Thymus (tissue), 11 donors: ENCODE results near the gene NT5DC1. TPM values are rescaled to one million over a fixed set of nuclear protein-coding genes. Genes with fewer than 3 reads are reported as not detected.

Experiments used
- DNase-seq, 9 donors: peaks; one replicate each; pipeline ENCODE4 v3.0.0-alpha.2; 2013; ENCODE audit warnings: low spot score in 9 of 9, low read depth in 6 of 9, missing footprints in 1 of 9
- H3K27ac ChIP-seq, 2 donors: one replicate each; pipeline ENCODE4 v1.5.1; 2013; ENCODE audit warnings: control low read depth in 1 of 2, low read depth in 1 of 2, low read length in 1 of 2, mild to moderate bottlenecking in 1 of 2, moderate library complexity in 1 of 2
- H3K27me3 ChIP-seq, 2 donors: one replicate each; pipeline ENCODE4 v1.5.1; 2013; ENCODE audit warnings: low read length in 1 of 2; ENCODE audit not compliant: control insufficient read depth in 2 of 2, insufficient read depth in 1 of 2
- H3K36me3 ChIP-seq, 2 donors: one replicate each; pipeline ENCODE4 v1.5.1; 2013; ENCODE audit warnings: low read length in 1 of 2, mild to moderate bottlenecking in 1 of 2, moderate library complexity in 1 of 2; ENCODE audit not compliant: control insufficient read depth in 2 of 2, insufficient read depth in 2 of 2
- H3K4me1 ChIP-seq, 2 donors: one replicate each; pipeline ENCODE4 v1.5.1; 2013; ENCODE audit warnings: low read length in 2 of 2; ENCODE audit not compliant: control insufficient read depth in 2 of 2, insufficient read depth in 2 of 2
- H3K4me3 ChIP-seq, 2 donors: one replicate each; pipeline ENCODE4 v1.5.1; 2013; ENCODE audit warnings: low read length in 2 of 2, control low read depth in 1 of 2, mild to moderate bottlenecking in 1 of 2
- H3K9me3 ChIP-seq, 2 donors: one replicate each; pipeline ENCODE4 v1.5.1; 2013; ENCODE audit warnings: low read length in 1 of 2, mild to moderate bottlenecking in 1 of 2; ENCODE audit not compliant: control insufficient read depth in 2 of 2, insufficient read depth in 1 of 2
- WGBS: extraction: QIAGEN DNeasy Blood & Tissue Kit; methylation state at CpG from one replicate; pipeline ENCODE4 v1.1.7; 2013; 5-methylcytosine and 5-hydroxymethylcytosine counted together
- polyA plus RNA-seq: library from polyadenylated mRNA; stranded (reverse); fragments of 200-250 nt; gene quantifications from one replicate; pipeline ENCODE4 v1.2.3, GENCODE V29; 2013
- total RNA-seq: library from RNA; stranded (reverse); fragments of 120-200 nt; gene quantifications from one replicate; pipeline ENCODE4 v1.2.4, GENCODE V29; 2013
- donor health status: healthy.

NT5DC1 gene
- total and polyA plus RNA-seq, 2 donors = 14.1 to 15.6 TPM

DNA sequence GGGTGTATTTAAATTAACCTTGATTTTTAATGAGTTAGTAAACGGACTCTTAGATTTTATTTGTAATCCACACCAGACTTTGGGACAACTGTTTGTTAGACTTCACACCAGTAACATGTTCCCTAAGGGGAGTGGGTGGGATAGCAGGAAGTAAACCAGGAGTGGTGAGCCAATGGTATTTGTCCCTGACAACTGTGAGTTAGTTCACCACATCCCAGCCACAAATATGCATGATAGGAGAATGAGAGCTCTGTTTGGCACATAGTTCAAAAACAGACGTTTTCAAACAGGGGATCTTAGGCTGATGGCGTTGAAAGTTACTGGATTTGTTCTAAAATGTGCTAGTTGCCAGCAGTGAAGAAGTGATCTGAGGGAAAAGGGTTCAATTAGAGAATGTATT lies 44.0 kb downstream of the NT5DC1 start:
- no peak for DNase-seq
- Histone ChIP-seq H3K36me3 (no peaks in the 10 kb centered on the region), H3K9me3 (no peaks in the 10 kb centered on the region), H3K27me3 (no peaks in the 10 kb centered on the region), H3K27ac (no peak overlapping the region), H3K4me3 (no peak overlapping the region), H3K4me1 (no peaks in the 10 kb centered on the region)
- WGBS = 93% methylated on average over 3 of the region's 3 CpGs

GRCh38 chr6:116145803-116146675 lies 45.4 kb downstream of the NT5DC1 start:
- DNase-seq = no peak
- 95% methylated on average over 4 of the region's 4 CpGs for WGBS

DNA sequence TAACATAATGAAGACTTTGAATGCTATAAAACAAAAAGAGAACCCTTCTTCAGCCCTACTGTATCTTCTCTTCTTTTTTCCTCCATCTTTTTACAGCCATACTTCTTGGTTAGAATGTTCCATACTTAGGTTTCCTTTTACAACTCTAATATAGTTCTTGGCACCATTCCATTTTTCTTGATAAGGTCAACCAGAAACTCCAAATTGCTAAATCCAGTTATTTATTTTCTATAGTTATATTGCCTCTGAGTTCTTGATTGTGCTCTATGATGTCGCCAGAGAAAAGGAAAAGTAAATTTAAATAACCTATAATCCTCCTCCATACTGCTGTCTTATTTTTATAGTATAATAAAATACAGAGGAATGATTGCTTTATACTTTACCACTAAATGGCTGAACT lies 52.0 kb downstream of the NT5DC1 start:
- H3K9me3 ChIP-seq = no peaks in the 10 kb centered on the region
- 97% methylated on average over 1 of the region's 1 CpG for WGBS
- no peak overlapping the region for H3K27ac ChIP-seq
- H3K36me3 ChIP-seq = no peaks in the 10 kb centered on the region
- DNase-seq = no peak
- H3K27me3 ChIP-seq = no peaks in the 10 kb centered on the region
- no peaks in the 10 kb centered on the region for H3K4me1 ChIP-seq
- no peak overlapping the region for H3K4me3 ChIP-seq

More at GRCh38 chr6:116145803-116146675, 45.4 kb downstream of the NT5DC1 start:
- no peaks in the 10 kb centered on the region for H3K4me1 ChIP-seq
- H3K27ac ChIP-seq = no peak overlapping the region
- H3K9me3 ChIP-seq = no peaks in the 10 kb centered on the region
- H3K27me3 ChIP-seq = no peaks in the 10 kb centered on the region
- H3K36me3 ChIP-seq = no peaks in the 10 kb centered on the region
- no peak overlapping the region for H3K4me3 ChIP-seq

DNA sequence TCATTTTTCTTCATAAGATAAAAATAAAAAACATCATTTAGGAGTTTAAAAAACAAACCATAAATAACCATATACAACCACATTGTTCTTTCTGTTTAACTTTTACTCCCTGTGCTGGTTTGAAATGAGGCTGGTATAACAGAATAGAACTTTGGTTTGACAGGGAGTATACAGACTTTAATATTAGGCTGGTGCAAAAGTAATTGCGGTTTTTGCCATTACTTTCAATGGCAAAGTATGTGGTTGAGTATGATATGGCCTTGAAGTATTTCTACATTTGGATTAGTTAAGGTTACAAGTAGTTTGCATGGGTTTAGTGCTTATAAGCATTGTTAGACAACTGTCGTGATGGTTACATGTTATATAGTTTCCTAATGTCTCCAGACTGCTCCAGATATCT lies 54.2 kb downstream of the NT5DC1 start:
- no peaks in the 10 kb centered on the region for H3K4me1 ChIP-seq
- H3K27me3 ChIP-seq = no peaks in the 10 kb centered on the region
- no peaks in the 10 kb centered on the region for H3K36me3 ChIP-seq
- H3K9me3 ChIP-seq = no peaks in the 10 kb centered on the region
- WGBS = 98% methylated on average over 2 of the region's 2 CpGs
- DNase-seq = no peak
- no peak overlapping the region for H3K27ac ChIP-seq
- no peak overlapping the region for H3K4me3 ChIP-seq

DNA sequence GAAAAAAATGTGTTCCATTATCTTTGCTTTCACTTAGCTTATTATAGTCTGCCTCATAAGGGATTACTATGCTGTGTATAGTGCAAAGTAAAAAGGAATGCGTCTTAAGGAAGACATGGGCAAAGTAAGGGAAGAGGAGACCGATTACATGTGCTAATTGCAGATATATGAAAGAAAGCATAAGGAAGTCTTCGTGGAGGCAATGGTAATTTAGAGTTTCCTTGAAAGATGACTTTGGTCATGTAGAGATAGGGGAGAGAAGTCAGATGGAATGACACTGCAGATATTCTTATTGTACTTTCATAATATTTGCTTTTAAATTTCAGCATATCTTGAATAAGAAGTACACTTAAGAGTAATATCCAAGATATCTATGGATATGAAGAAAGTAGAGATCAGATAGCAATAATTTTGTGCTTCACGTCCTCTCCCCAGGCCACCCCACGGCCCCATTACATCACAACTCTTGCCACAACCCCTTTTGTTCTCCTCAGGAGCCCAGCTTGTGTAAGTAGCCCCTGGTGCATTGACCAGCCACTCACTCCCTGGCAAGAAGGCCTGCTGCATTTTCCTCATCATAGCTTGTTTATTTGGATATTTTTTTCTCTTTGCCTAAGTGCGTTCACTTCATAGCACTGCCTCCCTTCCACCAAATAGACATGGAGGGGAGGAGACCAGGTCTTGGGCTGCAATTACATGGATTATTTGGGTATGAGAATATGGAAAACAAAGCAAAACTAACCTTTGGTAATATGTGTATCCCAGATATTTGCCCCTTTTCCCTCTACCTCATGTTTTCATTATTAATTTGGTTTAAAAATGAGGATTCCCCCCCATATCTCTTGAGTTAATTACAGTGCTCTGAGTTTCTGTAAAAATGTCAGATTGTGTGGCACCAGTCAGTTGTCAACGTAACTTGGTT lies 56.0 kb downstream of the NT5DC1 start:
- no peaks in the 10 kb centered on the region for H3K36me3 ChIP-seq
- DNase-seq = no peak
- H3K27me3 ChIP-seq = no peaks in the 10 kb centered on the region
- H3K9me3 ChIP-seq = no peaks in the 10 kb centered on the region
- no peak overlapping the region for H3K27ac ChIP-seq
- H3K4me3 ChIP-seq = no peak overlapping the region
- 69% methylated on average over 7 of the region's 7 CpGs for WGBS
- no peaks in the 10 kb centered on the region for H3K4me1 ChIP-seq

- no peak for DNase-seq
- H3K4me1 ChIP-seq = no peaks in the 10 kb centered on the region
- H3K27me3 ChIP-seq = no peaks in the 10 kb centered on the region
- 42% methylated on average over 1 of the region's 1 CpG for WGBS
- no peaks in the 10 kb centered on the region for H3K9me3 ChIP-seq
- H3K27ac ChIP-seq = no peak overlapping the region
- H3K36me3 ChIP-seq = no peaks in the 10 kb centered on the region
- no peak overlapping the region for H3K4me3 ChIP-seq
These were observed 56.7 kb downstream of the NT5DC1 start for GRCh38 chr6:116157391-116157790.

DNA sequence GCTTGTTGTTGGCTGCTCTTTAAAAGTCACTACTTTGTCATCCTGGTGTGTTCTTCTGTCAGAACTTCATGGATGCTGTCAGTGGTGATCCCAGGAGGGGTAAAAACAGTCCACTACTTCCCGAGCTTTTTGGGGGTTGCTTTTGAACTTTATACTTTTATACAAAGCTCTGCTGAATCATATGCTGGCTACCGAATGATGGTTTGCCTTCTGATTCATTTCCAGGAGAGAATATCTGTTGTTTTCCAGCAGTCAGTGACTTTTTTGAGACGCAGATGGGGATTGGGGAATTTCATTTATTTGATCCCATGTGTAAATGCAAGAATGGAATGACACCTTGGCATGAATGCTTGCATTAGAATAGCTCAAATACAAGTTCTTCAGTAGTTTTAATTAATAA lies 58.0 kb downstream of the NT5DC1 start:
- H3K9me3 ChIP-seq = no peaks in the 10 kb centered on the region
- 89% methylated on average over 3 of the region's 3 CpGs for WGBS
- H3K27me3 ChIP-seq = no peaks in the 10 kb centered on the region
- DNase-seq = no peak
- H3K4me3 ChIP-seq = no peak overlapping the region
- H3K27ac ChIP-seq = no peak overlapping the region
- no peaks in the 10 kb centered on the region for H3K4me1 ChIP-seq
- no peaks in the 10 kb centered on the region for H3K36me3 ChIP-seq

DNA sequence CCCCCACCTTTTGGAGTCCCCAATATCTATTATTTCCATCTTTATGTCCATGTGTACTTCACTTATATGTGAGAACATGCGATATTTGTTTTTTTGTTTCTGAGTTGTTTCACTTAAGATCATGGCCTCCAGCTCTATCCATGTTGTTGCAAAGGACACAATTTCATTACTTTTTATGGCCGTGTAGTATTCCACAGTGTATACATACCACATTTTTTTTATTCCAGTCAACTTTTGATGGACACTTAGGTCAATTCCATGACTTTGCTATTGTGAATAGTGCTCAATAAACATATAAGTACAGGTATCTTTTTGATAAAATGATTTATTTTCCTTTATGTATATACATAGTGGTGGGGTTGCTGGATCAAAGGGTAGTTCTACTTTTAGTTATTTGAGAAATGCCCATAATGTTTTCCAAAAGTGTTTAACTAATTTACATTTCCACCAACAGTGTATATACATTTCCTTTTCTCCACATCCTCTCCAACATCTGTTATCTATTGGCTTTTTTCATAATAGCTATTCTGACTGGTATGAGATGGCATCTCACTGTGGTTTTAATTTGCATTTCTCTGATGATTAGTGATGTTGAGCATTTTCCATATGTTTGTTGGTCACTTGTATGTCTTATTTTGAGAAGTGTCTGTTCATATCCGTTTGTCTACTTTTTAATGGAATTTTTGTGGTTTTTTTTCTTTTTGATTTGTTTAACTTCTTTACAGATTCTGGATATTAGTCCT lies 59.3 kb downstream of the NT5DC1 start:
- H3K9me3 ChIP-seq = no peaks in the 10 kb centered on the region
- 96% methylated on average over 3 of the region's 3 CpGs for WGBS
- no peak overlapping the region for H3K4me3 ChIP-seq
- DNase-seq = no peak
- no peaks in the 10 kb centered on the region for H3K36me3 ChIP-seq
- no peaks in the 10 kb centered on the region for H3K27me3 ChIP-seq
- H3K4me1 ChIP-seq = no peaks in the 10 kb centered on the region
- no peak overlapping the region for H3K27ac ChIP-seq
